Raji (cell line): ENCODE results near the gene DR1.

Experiments
- POLR2A ChIP-seq: IDR thresholded peaks from 2 replicates; pipeline ENCODE4 v1.6.1; 2011; ENCODE audit warnings: low read depth, low read length, control low read depth; ENCODE audit not compliant: insufficient read depth

DR1 gene

DNA sequence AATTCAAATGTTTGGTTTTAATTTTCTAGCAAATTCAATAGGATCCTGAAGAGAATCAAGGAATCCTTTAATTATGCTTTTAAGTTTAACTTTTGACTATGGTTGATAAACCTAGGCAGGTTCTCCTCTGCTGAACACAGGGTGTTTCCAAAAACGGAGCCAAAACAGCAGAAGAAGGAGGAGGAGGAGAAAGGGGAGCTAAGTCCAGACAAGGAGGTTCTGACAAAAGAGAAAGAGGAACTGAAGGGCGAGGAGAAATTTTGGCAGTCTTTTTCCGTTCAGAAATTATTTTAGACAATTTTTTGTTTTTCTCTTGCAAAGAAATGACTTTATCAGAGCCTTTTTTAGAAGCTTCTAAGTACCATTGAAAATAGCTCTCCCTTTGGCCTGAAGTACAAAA is 69.0 kb downstream of the DR1 start:
- no peak for TF ChIP-seq POLR2A

DNA sequence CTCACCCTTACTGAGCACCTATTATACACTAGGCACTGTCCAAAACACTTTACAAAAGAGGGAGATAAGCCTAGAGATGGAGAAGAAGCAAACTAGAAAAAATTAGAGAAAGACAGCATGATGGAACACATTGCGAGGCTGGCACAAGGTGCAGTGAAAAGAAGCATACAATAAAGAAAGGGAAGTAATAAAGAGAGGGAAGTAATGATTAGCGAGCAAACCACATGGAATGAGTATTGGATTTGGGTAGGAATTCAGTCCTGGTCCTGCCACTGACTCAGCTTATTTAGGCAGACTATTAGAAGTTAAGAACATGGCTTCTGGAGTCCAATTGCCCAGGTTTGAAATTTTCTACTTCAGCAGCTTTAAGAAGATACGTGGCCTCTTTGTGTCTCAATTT is 69.6 kb downstream of the DR1 start:
- no peak for TF ChIP-seq POLR2A

DNA sequence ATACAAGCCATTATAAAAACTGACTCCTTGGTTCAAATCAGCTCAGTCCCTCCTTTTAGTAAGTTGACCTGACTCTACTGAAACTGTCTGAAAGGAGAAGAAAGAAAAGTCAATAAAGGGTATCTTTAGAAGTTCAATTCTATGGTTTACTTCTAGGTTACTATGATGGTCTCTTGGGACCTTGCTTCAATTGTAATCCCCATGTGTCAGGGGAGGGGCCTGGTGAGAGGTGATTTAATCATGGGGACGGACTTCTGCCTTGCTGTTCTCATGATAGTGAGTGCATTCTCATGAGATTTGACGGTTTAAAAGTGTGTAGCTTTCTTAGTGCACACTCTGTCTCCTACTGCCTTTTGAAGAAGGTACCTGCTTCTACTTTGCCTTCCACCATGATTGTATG is 70.5 kb downstream of the DR1 start:
- TF ChIP-seq POLR2A = no peak
